COLO829 (cell line): Measurements from ENCODE around the gene IL11RA.
A peak's percentile ranks its signal among the peaks of the same experiment; 100 is the strongest.

Experiments
- DNase-seq: peaks from one replicate; pipeline ENCODE4 v3.0.0; 2012; ENCODE audit warnings: low spot score

IL11RA gene

GRCh38 chr9:34687276-34688030, 35.5 kb downstream of the IL11RA start:
- DNase-seq, result no peak

GRCh38 chr9:34688329-34689115, 36.5 kb downstream of the IL11RA start:
- no peak for DNase-seq

- no peak for DNase-seq
These were observed 37.1 kb downstream of the IL11RA start for GRCh38 chr9:34689116-34689470.

GRCh38 chr9:34689512-34689911, 37.5 kb downstream of the IL11RA start:
- DNase-seq, result no peak

- DNase-seq, result no peak
These were observed 39.3 kb downstream of the IL11RA start, which contains the start of gene CCL19 for GRCh38 chr9:34690983-34691935. Gene CCL19, minus strand, starts transcription at chr9:34691276. Its CDS starts 137 bp downstream, at chr9:34691139.

- DNase-seq, result no peak
These were observed 39.9 kb downstream of the IL11RA start for GRCh38 chr9:34691936-34692315.

- no peak for DNase-seq
These were observed 41.6 kb downstream of the IL11RA start for GRCh38 chr9:34693560-34693959.

- no peak for DNase-seq
These were observed 42.8 kb downstream of the IL11RA start for GRCh38 chr9:34694811-34695210.

- peak; percentile 78 for DNase-seq
These were observed 49.2 kb downstream of the IL11RA start for GRCh38 chr9:34701023-34701768.

GRCh38 chr9:34701769-34702736, 50.1 kb downstream of the IL11RA start:
- DNase-seq, result peak; percentile 87

- DNase-seq, result no peak
These were observed 55.1 kb downstream of the IL11RA start for GRCh38 chr9:34707130-34707529.

GRCh38 chr9:34709196-34709978, 57.4 kb downstream of the IL11RA start:
- DNase-seq, result no peak

- DNase-seq, result no peak
These were observed 58.0 kb downstream of the IL11RA start, which contains the start of gene CCL21 for GRCh38 chr9:34710023-34710422. Gene CCL21, minus strand, starts transcription at chr9:34710136. Its CDS starts 70 bp downstream, at chr9:34710066.
